ENCODE results near the gene SUN5. TPM values are rescaled to one million over a fixed set of nuclear protein-coding genes. Genes with fewer than 3 reads are reported as not detected.
A peak's percentile ranks its signal among the peaks of the same experiment; 100 is the strongest.

The SUN5 gene
- total and polyA plus RNA-seq, 4 donors = not detected

- Histone ChIP-seq H3K9ac (ENCODE audit: low read depth in 1 of 2, low read length in 2 of 2) (no peak overlapping the region), H3K9me3 (ENCODE audit: control insufficient read depth in 4 of 4, low read length in 3 of 4) (peaks cover 0 to 2% (median 0%) of the 10 kb centered on the region in 4 donors), H3K4me3 (ENCODE audit: low read depth in 1 of 3, low read length in 3 of 3) (no peak overlapping the region), H3K4me1 (ENCODE audit: control insufficient read depth in 4 of 4, insufficient read depth in 4 of 4, low read length in 3 of 4) (peaks cover 0 to 7% (median 1%) of the 10 kb centered on the region in 4 donors), H3K27ac (ENCODE audit: low read depth in 1 of 2, low read length in 2 of 2) (no peak overlapping the region), H3K27me3 (ENCODE audit: control insufficient read depth in 4 of 4, insufficient read depth in 4 of 4, low read length in 3 of 4) (peaks cover 0 to 2% (median 0%) of the 10 kb centered on the region in 4 donors), H3K36me3 (ENCODE audit: control insufficient read depth in 4 of 4, insufficient read depth in 3 of 4, low read depth in 1 of 4, low read length in 3 of 4) (no peaks in the 10 kb centered on the region)
- no peak for DNase-seq (ENCODE audit: low spot score)
- TF ChIP-seq GABPA (IDR thresholded peaks at IDR 0.05 in 1 of 2, conservative IDR thresholded peaks at IDR 0.05 in 1 of 2) (no peak), RAD21 (IDR thresholded peaks at IDR 0.05) (no peak), ZBTB33 (IDR thresholded peaks at IDR 0.05) (no peak), EGR1 (IDR thresholded peaks at IDR 0.05; ENCODE audit: low read depth in 2 of 2) (no peak), TAF1 (conservative IDR thresholded peaks at IDR 0.05) (no peak), CTCF (IDR thresholded peaks at IDR 0.05; ENCODE audit: low read depth, low read length, missing input control) (no peak), MAX (IDR thresholded peaks at IDR 0.05) (no peak), FOXA2 (IDR thresholded peaks at IDR 0.05) (no peak), HNF4A (conservative IDR thresholded peaks at IDR 0.05) (no peak), NR2F2 (IDR thresholded peaks at IDR 0.05) (no peak), ATF3 (IDR thresholded peaks at IDR 0.05) (no peak), SP1 (IDR thresholded peaks at IDR 0.05) (no peak), FOXA1 (IDR thresholded peaks at IDR 0.05) (no peak), RXRA (IDR thresholded peaks at IDR 0.05) (no peak)
- 92% methylated on average over 23 of the region's 23 CpGs for WGBS
Observed at GRCh38 chr20:33008336-33009213, 4.3 kb upstream of the SUN5 start.

- Histone ChIP-seq H3K9me3 (ENCODE audit: control insufficient read depth in 4 of 4, low read length in 3 of 4) (peaks cover 0 to 2% (median 0%) of the 10 kb centered on the region in 4 donors), H3K27me3 (ENCODE audit: control insufficient read depth in 4 of 4, insufficient read depth in 4 of 4, low read length in 3 of 4) (no peaks in the 10 kb centered on the region), H3K27ac (ENCODE audit: low read depth in 1 of 2, low read length in 2 of 2) (no peak within 1 kb of the TSS), H3K4me1 (ENCODE audit: control insufficient read depth in 4 of 4, insufficient read depth in 4 of 4, low read length in 3 of 4) (peaks cover 0 to 7% (median 1%) of the 10 kb centered on the region in 4 donors), H3K36me3 (ENCODE audit: control insufficient read depth in 4 of 4, insufficient read depth in 3 of 4, low read depth in 1 of 4, low read length in 3 of 4) (no peaks in the 10 kb centered on the region), H3K9ac (ENCODE audit: low read depth in 1 of 2, low read length in 2 of 2) (no peak within 1 kb of the TSS), H3K4me3 (ENCODE audit: low read depth in 1 of 3, low read length in 3 of 3) (no peak within 1 kb of the TSS)
- WGBS = 65% methylated on average over 11 of the region's 11 CpGs
- DNase-seq (ENCODE audit: low spot score) = peak; percentile 39
- TF ChIP-seq HNF4G (IDR thresholded peaks at IDR 0.05) (peak; percentile 64), HNF4A (conservative IDR thresholded peaks at IDR 0.05) (peak; percentile 84 to 90), TAF1 (conservative IDR thresholded peaks at IDR 0.05) (no peak), RXRA (IDR thresholded peaks at IDR 0.05) (peak; percentile 65 to 75), JUND (IDR thresholded peaks at IDR 0.05) (peak in 1 of 2 donors; percentile 45), MAX (IDR thresholded peaks at IDR 0.05) (peak; percentile 81), CTCF (IDR thresholded peaks at IDR 0.05; ENCODE audit: low read depth, low read length, missing input control) (no peak), FOXA2 (IDR thresholded peaks at IDR 0.05) (peak; percentile 13), NR2F2 (IDR thresholded peaks at IDR 0.05) (no peak), GABPA (IDR thresholded peaks at IDR 0.05 in 1 of 2, conservative IDR thresholded peaks at IDR 0.05 in 1 of 2) (no peak), FOXA1 (IDR thresholded peaks at IDR 0.05) (no peak), ATF3 (IDR thresholded peaks at IDR 0.05) (no peak)
Observed at GRCh38 chr20:33007376-33008335, 3.4 kb upstream of the SUN5 start, which contains the start of gene BPIFB2. TSS of gene BPIFB2 (plus strand) at chr20:33007704. CDS start at chr20:33008575, 871 bp downstream.
